ENCODE results near the gene CETN1. TPM values are rescaled to one million over a fixed set of nuclear protein-coding genes. Genes with fewer than 3 reads are reported as not detected.

Gene CETN1
- not detected for total RNA-seq

DNA sequence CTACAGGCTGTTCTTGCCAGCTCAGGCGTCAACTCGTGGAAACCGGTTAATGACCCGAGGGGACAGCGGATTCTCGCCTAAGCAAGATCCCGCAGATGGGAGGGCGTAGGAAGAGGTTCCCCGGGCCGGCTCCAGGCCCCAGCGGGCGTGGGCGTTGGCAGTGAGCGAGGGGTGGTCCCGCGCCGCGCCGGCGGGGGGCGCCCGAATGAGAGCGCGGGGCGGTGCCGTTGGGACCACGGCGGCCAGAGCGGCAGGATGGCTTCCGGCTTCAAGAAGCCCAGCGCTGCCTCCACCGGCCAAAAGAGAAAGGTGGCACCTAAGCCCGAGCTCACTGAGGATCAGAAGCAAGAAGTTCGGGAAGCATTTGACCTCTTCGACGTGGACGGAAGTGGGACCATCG, at the start of gene CETN1:
TSS of gene CETN1 (plus strand) at position 227 of the 400 bp plus-strand sequence. CDS start at position 256, 29 bp downstream.
- DNase-seq (no peak), ATAC-seq (no peak)
- no peaks in the 10 kb centered on the region for H3K36me3 ChIP-seq
- no peaks in the 10 kb centered on the region for H3K9me3 ChIP-seq
- intact Hi-C loops (cut with DNase I; ENCODE audit: low total_unique reads): no loop called here
- no peaks in the 10 kb centered on the region for H3K4me1 ChIP-seq
- no peaks in the 10 kb centered on the region for H3K27me3 ChIP-seq
- no peak within 1 kb of the TSS for H3K27ac ChIP-seq
- no peak for TF ChIP-seq POLR2A (IDR thresholded peaks at IDR 0.05)
- TF ChIP-seq, protein P1, sequence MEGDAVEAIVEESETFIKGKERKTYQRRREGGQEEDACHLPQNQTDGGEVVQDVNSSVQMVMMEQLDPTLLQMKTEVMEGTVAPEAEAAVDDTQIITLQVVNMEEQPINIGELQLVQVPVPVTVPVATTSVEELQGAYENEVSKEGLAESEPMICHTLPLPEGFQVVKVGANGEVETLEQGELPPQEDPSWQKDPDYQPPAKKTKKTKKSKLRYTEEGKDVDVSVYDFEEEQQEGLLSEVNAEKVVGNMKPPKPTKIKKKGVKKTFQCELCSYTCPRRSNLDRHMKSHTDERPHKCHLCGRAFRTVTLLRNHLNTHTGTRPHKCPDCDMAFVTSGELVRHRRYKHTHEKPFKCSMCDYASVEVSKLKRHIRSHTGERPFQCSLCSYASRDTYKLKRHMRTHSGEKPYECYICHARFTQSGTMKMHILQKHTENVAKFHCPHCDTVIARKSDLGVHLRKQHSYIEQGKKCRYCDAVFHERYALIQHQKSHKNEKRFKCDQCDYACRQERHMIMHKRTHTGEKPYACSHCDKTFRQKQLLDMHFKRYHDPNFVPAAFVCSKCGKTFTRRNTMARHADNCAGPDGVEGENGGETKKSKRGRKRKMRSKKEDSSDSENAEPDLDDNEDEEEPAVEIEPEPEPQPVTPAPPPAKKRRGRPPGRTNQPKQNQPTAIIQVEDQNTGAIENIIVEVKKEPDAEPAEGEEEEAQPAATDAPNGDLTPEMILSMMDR (IDR thresholded peaks at IDR 0.05 in 4 of 5, conservative IDR thresholded peaks at IDR 0.05 in 1 of 5): no peak
- in situ Hi-C loops (cut with MboI; ENCODE audit: low sequenced_read_pairs in 4 of 4): no loop called here
- H3K4me3 ChIP-seq: no peak within 1 kb of the TSS

DNA sequence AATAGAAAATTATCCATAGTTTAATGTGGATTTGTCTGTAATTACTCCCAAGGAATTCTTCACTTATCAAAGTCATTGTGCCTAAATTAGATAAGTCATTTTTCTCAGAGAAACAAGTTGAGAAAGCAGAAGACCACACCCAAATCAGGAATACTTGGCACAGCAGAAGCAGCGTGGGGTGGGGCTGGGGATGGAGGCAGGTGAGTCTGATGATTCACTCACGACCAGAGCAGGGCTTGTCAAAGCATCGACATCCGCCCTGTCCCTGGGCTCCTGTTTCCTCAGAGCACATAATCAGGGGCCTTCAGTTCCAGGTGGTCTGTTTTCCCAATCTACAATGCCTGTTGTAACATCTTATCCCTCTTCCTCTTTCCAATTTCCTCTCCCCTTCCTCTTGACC, 48.2 kb upstream of the CETN1 start:
- intact Hi-C loops (cut with DNase I; ENCODE audit: low total_unique reads) (no loop called here), in situ Hi-C loops (cut with MboI; ENCODE audit: low sequenced_read_pairs in 4 of 4) (no loop called here)
- no peaks in the 10 kb centered on the region for H3K4me1 ChIP-seq

GRCh38 chr18:532632-533031, 47.5 kb upstream of the CETN1 start:
- Histone ChIP-seq H3K4me3 (no peak overlapping the region), H3K36me3 (no peaks in the 10 kb centered on the region), H3K4me1 (no peaks in the 10 kb centered on the region), H3K9me3 (no peaks in the 10 kb centered on the region), H3K27ac (no peak overlapping the region), H3K27me3 (no peaks in the 10 kb centered on the region)
- ATAC-seq (no peak), DNase-seq (no peak)
- TF ChIP-seq, protein P1 (IDR thresholded peaks at IDR 0.05 in 4 of 5, conservative IDR thresholded peaks at IDR 0.05 in 1 of 5): no peak
- no peak for TF ChIP-seq POLR2A (IDR thresholded peaks at IDR 0.05)
- in situ Hi-C loops (cut with MboI; ENCODE audit: low sequenced_read_pairs in 4 of 4): no loop called here
- intact Hi-C loops (cut with DNase I; ENCODE audit: low total_unique reads): no loop called here

More for the DNA sequence above, 48.2 kb upstream of the CETN1 start:
- no peak for TF ChIP-seq POLR2A (IDR thresholded peaks at IDR 0.05)
- TF ChIP-seq, protein P1 (IDR thresholded peaks at IDR 0.05 in 4 of 5, conservative IDR thresholded peaks at IDR 0.05 in 1 of 5): no peak
- no peak overlapping the region for H3K27ac ChIP-seq
- no peaks in the 10 kb centered on the region for H3K27me3 ChIP-seq
- DNase-seq: no peak
- no peaks in the 10 kb centered on the region for H3K36me3 ChIP-seq
- no peak for ATAC-seq
- H3K4me3 ChIP-seq: no peak overlapping the region
- H3K9me3 ChIP-seq: no peaks in the 10 kb centered on the region

GRCh38 chr18:533995-534601, 46.1 kb upstream of the CETN1 start:
- Histone ChIP-seq H3K27ac (no peak overlapping the region), H3K27me3 (no peaks in the 10 kb centered on the region), H3K4me1 (no peaks in the 10 kb centered on the region), H3K9me3 (no peaks in the 10 kb centered on the region), H3K4me3 (no peak overlapping the region), H3K36me3 (no peaks in the 10 kb centered on the region)
- TF ChIP-seq, protein P1 (IDR thresholded peaks at IDR 0.05 in 4 of 5, conservative IDR thresholded peaks at IDR 0.05 in 1 of 5): no peak
- TF ChIP-seq POLR2A (IDR thresholded peaks at IDR 0.05): no peak
- in situ Hi-C loops (cut with MboI; ENCODE audit: low sequenced_read_pairs in 4 of 4) (no loop called here), intact Hi-C loops (cut with DNase I; ENCODE audit: low total_unique reads) (no loop called here)
- no peak for DNase-seq
- no peak for ATAC-seq

Measured in gastrocnemius medialis (tissue), 4 donors.